Loucy (cell line): ENCODE results near the gene TTC32.

Experiments used
- CTCF ChIP-seq: fragments of 200-600 bp; sonication (generic); conservative IDR thresholded peaks from 2 replicates; pipeline ENCODE4 v1.5.1; 2014; ENCODE audit warnings: mild to moderate bottlenecking, antibody characterized with exemption, low read length
- EZH2phosphoT487 ChIP-seq: fragments of 200-600 bp; IDR thresholded peaks from 2 replicates; pipeline ENCODE4 v1.6.1; 2018; ENCODE audit warnings: antibody characterized with exemption, mild to moderate bottlenecking, moderate library complexity, borderline replicate concordance

DNA sequence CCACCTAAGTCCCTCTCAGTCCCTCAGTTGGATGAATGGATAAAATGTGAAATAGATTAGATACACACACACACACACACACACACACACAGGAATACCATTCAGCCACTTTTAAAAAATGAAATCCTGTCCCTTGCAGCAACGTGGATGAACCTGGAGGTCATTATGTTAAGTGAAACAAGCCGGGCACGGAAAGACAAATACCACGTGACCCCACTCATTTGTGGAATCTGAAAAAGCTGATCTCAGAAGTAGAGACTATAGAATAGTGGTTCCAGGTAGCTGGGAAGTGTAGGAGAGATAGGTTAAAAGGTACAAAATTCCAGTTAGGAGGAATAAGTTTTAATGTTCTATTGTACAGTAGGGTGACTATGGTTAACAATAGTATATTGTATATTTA, 31.0 kb downstream of the TTC32 start:
- no peak for TF ChIP-seq CTCF
- no peak for TF ChIP-seq EZH2phosphoT487
